Measurements from ENCODE around the gene DGKH.
"Not testable (repeated sequence)": the region's sequence is repeated elsewhere in the genome, so short reads cannot be mapped to it uniquely, and the experiment has no call there.

Gene DGKH

DNA sequence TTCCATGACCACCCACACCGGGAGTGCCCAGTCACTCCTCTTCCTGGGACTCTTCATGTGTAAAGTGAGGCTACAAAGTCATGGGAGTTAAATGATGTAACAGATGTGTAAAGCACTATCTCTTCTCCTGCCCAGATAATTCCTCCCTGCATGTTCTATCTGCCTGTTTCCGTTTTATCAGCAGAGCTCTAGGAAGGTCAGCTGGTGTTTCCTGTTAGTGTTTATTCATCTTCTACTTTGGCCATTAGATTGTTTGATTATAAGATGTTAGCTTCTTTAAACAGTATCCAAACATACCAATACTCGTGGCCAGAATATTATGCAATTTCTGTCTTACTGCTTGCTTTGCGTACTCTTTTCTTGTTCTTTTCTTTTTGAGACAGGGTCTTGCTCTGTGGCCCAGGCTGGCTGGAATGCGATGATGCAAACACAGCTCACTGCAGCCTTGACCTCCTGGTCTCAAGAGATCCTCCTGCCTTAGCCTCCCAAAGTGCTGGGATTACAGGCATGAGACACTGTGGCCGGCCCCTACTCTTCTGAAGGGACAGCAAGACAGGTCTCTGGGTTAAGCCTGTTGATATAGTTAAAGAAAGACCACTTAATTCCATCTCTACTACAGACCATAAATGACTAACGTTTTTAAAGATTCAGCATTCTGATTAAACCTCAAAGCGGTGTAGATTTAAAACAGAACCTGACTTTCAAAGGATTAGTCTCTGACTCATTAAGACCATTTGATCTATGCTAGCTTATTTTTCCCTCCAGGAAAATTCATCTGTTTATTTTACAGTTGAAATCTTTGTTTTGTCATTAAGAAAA lies 126.1 kb downstream of the DGKH start:
- DNase-seq, result no peak

DNA sequence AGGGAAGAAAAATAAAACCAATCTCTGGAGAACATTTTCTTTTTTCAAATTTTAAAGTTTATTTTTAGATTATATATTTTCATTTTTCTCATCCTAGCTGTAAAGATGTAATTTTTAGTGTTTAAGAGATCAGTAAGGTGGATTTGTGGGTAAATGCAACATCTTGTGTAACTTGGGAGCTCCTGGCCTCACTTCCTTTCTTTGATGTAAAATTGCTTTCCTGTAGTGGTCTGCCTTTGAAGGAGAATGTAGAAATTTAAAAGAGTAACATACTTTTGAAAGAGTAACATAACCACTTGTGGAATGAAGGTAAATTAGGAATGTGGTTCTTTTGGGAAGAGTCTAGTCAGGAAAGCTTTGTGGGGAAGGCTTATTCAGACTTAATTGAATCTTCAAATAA lies 127.8 kb downstream of the DGKH start:
- no peak for DNase-seq

GRCh38 chr13:42177189-42177588 lies 128.7 kb downstream of the DGKH start:
- DNase-seq, result no peak

DNA sequence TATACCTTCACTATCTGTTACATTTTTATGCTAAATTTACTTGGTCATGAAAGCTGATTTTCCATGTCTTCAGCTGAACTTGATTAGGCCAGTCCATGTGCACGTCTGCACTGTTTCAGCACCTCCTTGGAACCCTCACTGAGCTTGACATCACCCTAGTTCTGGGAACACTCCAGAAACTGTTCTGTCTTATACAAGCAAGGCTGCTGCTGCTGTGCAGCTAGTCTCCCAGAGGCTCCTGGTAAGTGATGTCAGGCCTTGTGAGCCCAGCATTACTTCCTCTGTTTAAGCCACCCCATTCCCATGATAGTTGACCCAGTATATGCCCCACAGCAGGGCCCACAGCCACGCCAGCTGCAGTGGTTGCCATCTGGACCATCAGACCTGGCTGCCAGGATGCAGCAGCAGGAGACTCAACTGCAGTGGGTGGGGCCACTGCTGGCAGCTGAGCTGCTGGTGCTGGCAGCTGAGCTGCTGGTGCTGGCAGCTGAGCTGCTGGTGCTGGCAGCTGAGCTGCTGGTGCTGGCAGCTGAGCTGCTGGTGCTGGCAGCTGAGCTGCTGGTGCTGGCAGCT lies 133.0 kb downstream of the DGKH start:
- no peak for DNase-seq

GRCh38 chr13:42189061-42189460 lies 140.6 kb downstream of the DGKH start:
- no peak for DNase-seq

DNA sequence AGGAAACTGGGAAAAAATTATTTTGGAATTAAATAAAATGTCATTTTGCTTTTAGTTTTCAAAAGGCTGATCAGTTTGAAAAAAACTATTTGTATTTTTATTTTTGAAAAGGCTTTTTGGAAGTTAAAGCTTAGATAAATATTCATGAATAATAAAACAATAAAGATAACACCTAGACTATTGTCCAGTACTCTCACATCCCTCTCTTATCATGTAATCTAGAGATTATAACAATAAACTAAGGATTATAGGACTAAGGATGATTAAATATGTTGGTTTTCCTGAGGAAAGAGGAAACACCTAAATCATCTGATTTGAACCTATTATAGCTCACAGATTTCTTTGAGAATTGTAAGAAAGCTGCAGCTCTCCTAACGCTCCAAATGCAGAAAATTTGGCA lies 142.1 kb downstream of the DGKH start:
- DNase-seq, result no peak

GRCh38 chr13:42211704-42212464 lies 163.4 kb downstream of the DGKH start:
- DNase-seq, result no peak

- DNase-seq, result no peak
Measured at GRCh38 chr13:42214446-42214845, 166.0 kb downstream of the DGKH start.

DNA sequence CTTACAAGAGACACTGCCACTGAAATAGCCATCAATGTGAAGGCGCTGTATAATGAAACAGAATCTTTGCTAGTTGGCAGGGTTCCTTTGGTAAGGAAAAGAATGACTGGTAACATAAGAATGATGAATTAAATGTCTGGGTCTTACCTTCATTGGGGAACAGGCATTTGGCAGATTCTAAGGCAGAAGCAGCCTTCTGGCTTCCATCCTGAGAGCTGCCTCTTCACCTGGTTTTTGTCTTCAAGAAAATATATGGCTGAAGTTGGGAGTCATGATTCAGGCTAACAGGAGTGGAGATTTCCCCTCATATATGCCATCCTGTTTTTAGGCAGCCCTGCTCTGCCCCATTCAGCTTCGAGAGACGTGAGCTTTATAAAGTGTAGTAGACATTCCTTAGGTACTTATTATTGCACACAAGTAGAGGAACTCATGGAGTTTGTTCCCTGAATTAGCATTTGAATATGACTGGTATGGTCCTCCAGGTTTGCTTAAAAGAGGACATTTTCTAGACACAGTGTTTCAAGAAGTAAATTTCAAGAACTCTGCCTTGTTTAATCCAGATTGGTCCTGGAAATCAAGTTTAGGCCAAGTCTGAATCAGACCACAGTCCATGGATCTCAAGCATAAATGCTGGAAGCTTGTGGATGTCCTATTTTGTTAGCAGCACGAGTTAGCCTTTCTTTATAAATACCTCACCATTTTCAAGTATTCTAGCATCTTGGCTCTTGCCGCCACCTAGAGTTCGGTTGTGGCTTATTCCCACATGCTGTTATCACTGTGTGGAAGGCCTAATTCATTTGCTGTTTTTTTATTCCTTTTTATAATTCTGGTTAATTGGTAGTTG lies 167.4 kb downstream of the DGKH start:
- no peak for DNase-seq

GRCh38 chr13:42216422-42216735 lies 167.9 kb downstream of the DGKH start:
- DNase-seq, result no peak

GRCh38 chr13:42218576-42218975 lies 170.1 kb downstream of the DGKH start:
- no peak for DNase-seq

DNA sequence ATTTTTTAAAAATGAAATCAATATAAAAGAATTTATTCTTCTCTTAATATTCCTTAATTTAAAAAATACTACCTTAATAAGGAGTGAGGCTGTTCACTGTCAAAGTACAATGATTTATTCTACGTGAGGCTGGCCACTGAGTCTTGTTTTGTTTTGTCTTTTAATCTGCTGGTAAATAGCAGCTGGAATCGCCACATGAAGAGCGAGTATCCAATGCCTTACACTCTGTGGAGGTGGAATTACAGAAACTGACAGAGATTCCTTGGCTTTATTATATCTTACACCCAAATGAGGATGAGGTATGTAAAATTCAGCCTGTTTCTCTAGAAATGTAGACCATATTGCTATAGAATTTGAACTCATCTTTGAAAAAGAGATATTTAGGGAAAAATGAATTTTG lies 170.6 kb downstream of the DGKH start:
- no peak for DNase-seq

- DNase-seq, result no peak
Measured at GRCh38 chr13:42219876-42220275, 171.4 kb downstream of the DGKH start.

- no peak for DNase-seq
Measured at GRCh38 chr13:42221121-42221765, 172.8 kb downstream of the DGKH start.

DNA sequence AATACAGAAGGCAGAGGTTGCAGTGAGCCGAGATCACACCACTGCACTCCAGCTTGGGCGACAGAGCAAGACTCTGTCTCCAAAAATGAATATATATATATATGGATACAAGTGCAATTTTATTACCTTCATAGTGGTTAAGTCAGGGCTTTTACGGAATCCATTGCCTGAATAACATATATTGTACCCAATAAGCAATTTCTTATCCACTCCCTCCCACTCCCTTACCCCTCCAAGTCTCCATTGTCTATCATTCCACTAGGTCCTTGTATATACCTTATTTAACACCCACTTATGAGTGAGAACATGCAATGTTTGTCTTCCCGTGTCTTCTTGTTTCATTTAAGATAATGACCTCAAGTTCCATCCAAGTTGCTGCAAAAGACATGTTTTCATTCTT lies 175.2 kb downstream of the DGKH start:
- no peak for DNase-seq

DNA sequence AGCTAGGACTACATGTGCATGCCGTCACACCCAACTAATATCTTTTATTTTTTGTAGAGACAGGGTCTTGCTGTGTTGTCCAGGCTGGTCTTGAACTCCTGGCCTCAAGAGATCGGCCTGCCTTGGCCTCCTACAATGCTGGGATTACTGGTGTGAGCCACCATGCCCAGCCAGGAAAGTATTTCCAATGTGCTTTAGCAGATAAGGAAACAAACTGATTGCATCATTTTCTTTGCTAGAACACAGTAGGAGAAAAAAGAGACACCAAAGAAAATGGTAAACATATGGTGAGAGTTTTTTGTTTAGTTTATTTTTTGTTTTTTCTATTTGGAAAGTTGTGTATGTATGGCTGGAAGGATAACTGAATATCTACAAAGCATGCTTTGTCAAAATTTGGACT lies 176.6 kb downstream of the DGKH start:
- no peak for DNase-seq

GRCh38 chr13:42226759-42227158 lies 178.3 kb downstream of the DGKH start:
- DNase-seq, result not testable (repeated sequence)

DNA sequence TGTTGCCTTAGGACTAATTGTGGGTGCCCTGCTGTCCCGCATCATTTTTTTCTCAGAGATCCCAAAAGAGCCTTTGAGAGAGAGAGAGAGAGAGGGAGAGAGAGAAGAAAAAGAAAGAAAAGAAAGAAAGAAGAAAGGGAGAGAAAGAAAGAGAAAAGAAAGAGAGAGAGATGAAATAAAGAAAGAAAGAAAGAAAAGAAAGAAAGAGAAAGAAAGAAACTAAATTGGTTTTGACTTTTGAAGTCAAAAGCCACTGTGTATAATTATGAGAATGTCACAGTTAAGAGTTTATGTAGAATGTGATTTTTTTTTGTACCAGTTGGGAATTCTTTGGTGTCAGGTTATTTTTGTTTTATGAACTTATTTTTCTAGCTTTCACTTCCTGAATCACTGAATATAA lies 180.1 kb downstream of the DGKH start:
- no peak for DNase-seq

DNA sequence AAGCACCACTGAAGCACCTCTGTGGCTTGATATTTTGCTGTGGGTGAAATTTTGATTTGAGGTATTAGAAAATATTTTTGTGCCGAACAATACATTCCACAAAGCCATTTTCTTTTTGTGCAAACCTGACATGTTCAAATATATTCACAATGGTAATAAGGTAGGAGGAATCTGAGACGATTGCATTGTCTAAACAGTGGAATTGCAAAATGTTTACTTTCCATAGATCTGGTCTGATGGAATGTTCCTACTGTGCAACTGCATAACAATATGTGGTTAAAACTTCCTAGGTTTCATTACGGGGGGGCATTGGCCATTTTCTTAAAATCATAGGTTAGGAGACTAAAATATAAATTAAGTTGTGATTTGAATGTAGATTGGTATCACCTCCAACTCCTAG lies 180.8 kb downstream of the DGKH start:
- DNase-seq, result no peak

DNA sequence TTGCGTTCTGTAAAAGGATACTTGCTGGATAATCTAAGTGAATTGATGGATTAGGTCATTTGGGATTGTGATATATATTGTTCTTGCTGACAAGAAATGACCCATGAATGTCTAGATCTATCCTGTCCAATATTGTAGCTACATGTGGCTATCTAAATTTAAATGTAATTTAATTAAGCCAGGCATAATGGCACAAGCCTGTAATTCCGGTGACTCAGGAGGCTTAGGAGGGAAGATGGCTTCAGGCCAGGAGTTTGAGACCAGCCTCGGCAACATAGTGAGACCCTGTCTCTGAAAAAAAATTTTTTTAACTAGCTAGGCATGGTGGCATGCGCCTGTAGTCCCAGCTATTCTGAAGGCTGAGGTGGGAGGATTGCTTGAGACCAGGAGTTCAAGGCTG lies 184.2 kb downstream of the DGKH start:
- DNase-seq, result no peak

DNA sequence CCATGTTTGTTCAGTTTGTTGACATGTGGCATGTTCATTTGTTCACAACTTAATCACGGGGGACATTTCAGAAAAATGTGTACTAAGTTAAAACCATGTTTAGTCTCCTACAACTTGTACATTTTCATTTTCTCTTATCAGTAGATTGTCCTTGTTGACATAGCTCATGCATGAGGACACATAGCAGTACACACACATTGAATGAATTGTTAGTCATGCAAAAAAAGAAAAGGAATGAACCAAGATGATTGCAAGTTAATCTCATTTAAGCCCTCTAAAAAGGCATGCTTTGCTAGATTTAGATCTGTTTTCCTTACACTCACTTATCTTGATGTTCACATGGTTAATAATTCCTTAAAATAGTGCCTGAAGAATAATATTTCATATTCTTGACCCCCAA lies 185.3 kb downstream of the DGKH start:
- DNase-seq, result no peak

DNA sequence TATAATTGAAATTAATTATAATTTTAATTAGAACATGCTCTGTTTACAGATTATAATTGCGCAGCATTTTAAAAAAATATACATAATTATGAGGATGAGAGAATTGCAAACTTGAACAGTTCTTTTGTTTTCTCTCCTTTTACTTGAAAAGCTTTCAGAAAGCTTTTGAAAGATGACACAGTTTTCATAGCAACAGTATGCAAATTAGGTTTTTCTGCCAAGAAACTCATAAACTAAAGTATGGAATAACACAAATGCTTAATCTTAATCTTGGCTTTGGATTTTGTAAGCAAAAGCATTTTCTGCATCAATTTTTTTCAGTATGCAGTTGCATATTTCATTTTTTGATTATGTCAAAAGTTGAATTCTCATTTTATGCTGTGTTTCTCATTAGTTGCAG lies 190.7 kb downstream of the DGKH start:
- DNase-seq, result no peak

DNA sequence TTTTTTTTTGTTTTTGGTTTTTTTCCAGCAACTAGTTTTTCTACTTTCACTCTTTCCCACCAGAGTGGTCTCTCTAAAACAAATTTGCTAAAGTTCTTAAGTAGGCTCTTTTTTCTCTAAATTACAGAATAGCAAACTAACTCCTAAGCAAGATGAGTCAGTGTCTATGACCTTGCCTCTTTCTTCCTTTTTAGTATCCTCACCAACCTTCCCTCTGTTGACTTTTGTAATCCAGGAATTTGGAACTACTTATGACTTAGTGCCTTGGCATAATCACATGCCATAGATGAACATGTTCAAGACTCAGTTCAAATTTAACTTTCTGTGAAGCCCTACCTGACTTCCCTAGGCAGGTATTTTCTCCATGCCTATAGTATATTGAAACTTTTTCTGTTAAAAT lies 191.2 kb downstream of the DGKH start:
- DNase-seq, result no peak
